Limb (tissue), 2 donors: Measurements from ENCODE around the gene THAP9.

Experiments
- DNase-seq, 2 donors: peaks; one replicate each; pipeline ENCODE4 v3.0.0-alpha.2; 2016; ENCODE audit errors: extremely low spot score in 2 of 2

The THAP9 gene

GRCh38 chr4:82957045-82957444, 56.5 kb downstream of the THAP9 start:
- no peak for DNase-seq

- no peak for DNase-seq
These were observed 65.2 kb downstream of the THAP9 start for GRCh38 chr4:82965763-82966162.

- DNase-seq = no peak
These were observed 68.4 kb downstream of the THAP9 start for GRCh38 chr4:82968972-82969371.

- DNase-seq = no peak
These were observed 68.9 kb downstream of the THAP9 start for GRCh38 chr4:82969414-82969813.
